Mammary epithelial cell (primary cell): ENCODE results near the gene TMEM132C.

Source experiments
- CTCF ChIP-seq, 2 donors: IDR thresholded peaks in 1 of 2; conservative IDR thresholded peaks in 1 of 2; 2 replicates each; pipeline ENCODE4 v1.5.1; 2011 to 2012; ENCODE audit warnings: inconsistent platforms in 2 of 2, low read length in 2 of 2, mild to moderate bottlenecking in 2 of 2, control low read depth in 1 of 2, low read depth in 1 of 2; ENCODE audit not compliant: insufficient read depth in 1 of 2; ENCODE audit errors: extremely low read depth in 1 of 2
- EZH2 ChIP-seq: IDR thresholded peaks from 2 replicates; pipeline ENCODE4 v1.6.1; 2012; ENCODE audit warnings: low read length, inconsistent platforms, borderline replicate concordance

- TF ChIP-seq EZH2 (no peak), CTCF (conservative IDR thresholded peaks at IDR 0.05 in 1 of 2, IDR thresholded peaks at IDR 0.05 in 1 of 2; ENCODE audit: extremely low read depth in 1 of 2, insufficient read depth in 1 of 2, low read depth in 1 of 2, low read length in 2 of 2) (no peak)
Observed at GRCh38 chr12:128288357-128288756, 21.4 kb downstream of the TMEM132C start.
